NOMO-1 (cell line): ENCODE results near the gene STX18.
A peak's percentile ranks its signal among the peaks of the same experiment; 100 is the strongest.
"Not testable (repeated sequence)": the region's sequence is repeated elsewhere in the genome, so short reads cannot be mapped to it uniquely, and the experiment has no call there.

Experiments
- DNase-seq, 2 experiments: peaks; one replicate each; lab custom pipeline; 2025; ENCODE audit not compliant: unreplicated experiment in 2 of 2; lab: John Stamatoyannopoulos, UW

The STX18 gene

DNA sequence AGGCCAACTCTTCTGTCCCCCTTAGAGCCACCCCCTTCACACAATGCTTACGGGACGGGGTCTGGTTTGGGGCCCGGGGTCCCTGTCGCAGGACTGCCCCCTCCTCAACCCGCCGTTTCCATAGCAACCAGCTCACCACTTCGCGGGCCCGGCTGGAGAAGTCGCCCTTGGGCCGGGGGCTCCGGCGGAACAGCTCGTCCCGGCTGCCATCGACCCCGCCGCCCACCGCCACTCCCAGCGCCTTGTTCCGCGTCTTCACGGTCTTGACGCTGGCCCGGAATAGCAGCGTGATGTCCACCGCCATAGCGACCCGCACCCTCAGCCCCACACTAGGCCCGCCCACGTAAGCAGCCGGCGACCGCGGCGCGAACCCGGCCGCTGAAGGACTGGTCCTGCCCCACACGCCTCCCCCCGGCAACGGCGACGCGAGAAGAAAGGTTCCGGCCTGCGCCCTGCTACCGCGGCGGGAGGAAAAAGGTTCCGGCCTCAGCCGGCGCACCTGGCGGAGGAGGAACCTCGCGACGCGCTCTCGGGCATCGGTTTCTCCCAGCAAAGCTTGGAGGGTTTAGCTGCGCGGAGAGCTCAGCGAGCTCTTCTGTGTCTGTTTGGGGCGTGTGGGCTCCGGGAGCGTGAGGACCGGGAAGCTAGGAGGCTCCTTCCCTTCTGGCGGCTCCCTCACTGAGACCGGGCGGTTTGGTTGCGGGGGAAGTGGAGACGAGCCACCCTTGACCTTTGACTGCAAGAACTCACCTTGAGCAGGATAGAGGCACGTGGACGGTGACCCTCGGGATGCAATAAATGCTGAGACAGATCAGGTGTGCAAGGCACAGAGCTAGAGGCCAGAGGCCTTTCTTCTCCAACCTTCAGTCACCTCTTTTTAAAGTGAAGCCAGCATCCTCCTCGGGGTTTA, at the start of gene STX18:
Gene STX18, minus strand, starts transcription at position 388 of the 910 bp plus-strand sequence. Its CDS starts 84 bp downstream, at position 304.
- DNase-seq, result peak; percentile 76 to 80

DNA sequence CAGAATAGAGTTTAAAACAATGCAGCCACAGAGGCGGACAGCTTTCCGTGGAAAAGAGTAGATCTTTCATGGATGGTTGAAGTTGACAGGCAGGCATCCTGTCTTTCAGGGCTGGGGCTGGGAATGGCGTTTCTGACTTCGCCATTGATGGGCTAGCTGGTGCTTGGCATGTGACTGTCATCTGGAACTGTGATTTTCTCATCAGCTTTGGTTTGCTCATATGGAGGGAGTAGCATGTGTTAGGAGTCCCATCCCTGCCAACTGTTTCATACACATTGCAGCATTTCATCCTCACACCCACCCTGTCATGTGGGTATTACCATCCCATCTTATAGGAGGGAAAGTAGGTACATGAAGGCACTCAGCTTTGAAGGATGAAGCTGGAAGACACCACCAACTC, 49.2 kb upstream of the STX18 start:
- no peak for DNase-seq

DNA sequence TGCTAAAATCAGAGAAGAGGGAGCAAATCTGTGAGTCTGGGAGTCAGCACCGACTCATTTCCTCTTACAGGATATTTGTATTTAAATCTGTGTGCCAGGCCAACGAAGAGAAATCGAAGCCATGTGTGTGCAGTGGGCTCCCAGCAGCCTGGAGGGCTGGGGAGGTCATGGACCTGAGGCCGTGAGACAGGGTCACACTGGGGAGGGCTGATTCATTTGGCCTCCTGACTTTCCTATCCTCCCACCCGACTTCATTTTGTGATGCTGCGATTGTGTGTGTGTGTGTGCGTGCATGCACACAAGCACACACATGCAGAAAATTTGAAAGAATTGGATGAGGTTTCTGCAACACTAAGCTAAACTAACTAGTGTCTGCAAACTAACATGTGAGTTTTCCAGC, 48.7 kb upstream of the STX18 start:
- no peak for DNase-seq

DNA sequence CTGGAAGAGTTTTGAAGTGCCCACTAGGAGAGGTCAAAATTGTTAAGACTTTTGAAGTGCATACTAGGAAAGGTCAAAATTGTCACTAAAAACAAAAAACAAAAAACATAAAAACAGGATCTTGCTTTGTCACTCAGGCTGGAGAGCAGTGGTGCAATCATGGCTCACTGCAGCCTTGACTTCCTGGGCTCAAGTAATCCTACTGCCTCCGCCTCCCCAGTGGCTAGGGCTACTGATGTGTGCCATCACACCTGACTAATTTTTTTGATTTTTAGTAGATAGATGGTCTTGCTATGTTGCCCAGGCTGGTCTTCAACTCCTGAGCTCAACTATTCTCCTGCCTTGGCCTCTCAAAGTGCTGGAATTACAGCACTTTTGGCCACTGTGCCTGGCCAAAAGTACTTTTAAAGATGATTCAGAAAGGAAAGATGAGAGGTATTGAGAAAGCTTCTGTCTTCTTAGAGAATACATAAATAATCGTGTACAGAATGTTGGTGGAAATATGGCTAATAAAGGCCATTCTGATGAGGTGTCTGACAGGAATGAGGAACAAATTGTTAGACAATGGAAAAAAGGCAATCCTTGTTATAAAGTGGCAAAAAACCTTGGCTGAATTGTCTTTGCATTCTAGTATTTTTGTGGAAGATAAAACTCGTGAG, 43.3 kb upstream of the STX18 start:
- DNase-seq, result no peak

GRCh38 chr4:4583606-4584005, 41.8 kb upstream of the STX18 start:
- DNase-seq, result no peak

GRCh38 chr4:4582653-4583052, 40.8 kb upstream of the STX18 start:
- no peak for DNase-seq

GRCh38 chr4:4580494-4580893, 38.6 kb upstream of the STX18 start:
- DNase-seq, result no peak

- DNase-seq, result no peak
Observed at GRCh38 chr4:4578981-4579380, 37.1 kb upstream of the STX18 start.

- DNase-seq, result no peak
Observed at GRCh38 chr4:4577359-4577875, 35.6 kb upstream of the STX18 start.

DNA sequence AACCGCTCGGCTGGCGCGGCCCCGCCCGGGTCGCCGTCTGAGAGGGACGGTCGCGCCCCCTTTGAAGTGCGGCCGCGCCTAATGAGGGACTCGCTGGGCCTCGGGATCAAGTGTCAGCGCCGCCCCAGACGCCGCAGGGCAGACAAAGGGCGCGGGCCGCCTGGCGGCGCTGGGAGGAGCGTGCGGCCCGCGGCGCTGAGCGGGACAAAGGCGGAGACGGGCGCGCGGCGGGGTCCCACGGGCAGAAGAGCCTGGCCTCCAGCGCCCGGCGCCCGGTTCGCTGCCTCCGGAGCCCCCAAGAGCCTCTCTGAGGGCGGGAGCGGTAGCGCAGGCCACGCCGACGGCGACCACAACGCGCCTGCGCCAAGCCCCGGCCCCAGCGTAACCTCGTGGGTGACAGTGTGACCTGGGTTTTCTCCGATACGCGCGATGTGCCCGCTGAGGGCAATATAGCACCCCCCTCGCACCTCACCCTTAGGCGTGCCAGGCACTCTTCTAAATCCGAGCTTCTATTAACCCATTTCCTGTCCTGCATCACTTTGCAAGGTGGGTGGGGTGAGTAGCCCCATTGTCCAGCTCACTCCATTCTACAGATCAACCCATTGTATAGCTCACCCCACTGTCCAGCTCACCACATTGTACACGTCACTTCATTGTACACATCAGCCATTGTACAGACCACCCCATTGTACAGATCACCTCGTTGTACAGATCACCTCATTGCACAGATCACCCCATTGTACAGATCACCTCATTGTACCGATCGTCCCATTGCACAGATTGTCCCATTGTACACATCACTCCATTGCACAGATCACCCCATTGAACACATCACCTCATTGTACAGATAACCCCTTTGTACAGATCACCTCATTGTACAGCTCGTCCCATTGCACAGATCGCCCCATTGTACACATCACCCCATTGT, 33.7 kb upstream of the STX18 start:
- peak; percentile 5 to 50 for DNase-seq

DNA sequence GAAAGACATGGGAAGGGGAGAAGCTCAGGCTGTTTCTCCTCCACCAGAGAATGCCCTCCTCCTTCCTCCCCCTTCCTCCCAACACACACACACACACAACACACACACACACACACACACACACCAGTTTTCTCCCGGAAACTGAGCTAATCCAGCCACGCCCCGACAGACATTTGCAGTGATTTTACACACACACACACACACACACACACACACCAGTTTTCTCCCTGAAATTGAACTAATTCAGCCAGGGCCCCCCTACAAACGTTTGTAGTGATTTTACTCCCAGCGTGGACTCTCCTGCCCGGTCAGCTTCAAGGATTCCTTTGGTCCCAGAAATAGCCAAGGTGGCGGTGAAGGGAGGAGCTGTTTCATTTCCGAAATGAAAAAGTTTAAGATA, 32.9 kb upstream of the STX18 start:
- no peak for DNase-seq

GRCh38 chr4:4574052-4574451, 32.2 kb upstream of the STX18 start:
- no peak for DNase-seq

DNA sequence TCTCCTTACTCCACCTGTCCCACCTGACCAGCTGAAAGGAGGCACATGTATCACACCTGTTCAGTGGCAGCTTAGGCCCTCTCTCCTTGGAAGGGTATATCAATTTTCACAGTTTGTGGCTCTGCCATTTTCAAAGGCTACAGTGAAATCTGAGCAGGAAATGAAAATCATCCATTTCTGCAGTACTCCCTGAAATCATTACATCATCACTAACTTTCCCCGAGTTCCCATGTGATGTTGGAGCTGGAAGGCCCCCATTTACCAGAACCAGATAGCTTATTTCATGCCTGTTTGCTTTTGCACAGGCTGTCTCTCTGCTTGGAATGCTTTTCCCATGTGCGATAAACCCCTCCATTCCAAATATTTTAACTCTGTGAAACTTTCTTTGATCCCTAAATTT, 31.0 kb upstream of the STX18 start:
- no peak for DNase-seq

- DNase-seq, result not testable (repeated sequence)
Observed at GRCh38 chr4:4569861-4570260, 28.0 kb upstream of the STX18 start.

- no peak for DNase-seq
Observed at GRCh38 chr4:4568806-4569427, 27.1 kb upstream of the STX18 start.

DNA sequence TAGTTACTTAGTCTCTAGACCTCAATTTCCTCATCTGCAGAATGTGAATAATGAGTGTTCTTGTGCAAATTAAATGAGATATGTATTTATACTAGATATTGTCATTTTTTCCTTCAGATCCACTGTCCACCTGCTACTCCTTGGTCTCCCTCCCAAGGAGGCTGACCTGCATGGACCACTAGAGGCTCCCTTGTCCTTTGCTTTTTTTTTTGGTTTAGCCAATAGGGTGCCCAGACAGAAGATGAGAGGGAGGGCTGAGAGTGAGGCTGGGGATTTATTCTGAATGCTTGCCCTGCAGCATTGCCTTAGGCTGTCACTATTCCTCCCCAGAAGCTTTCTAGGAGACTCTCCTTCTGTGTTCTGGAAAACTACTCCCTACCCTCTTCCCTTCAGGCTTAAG, 24.5 kb upstream of the STX18 start:
- not testable (repeated sequence) for DNase-seq

GRCh38 chr4:4564522-4564921, 22.7 kb upstream of the STX18 start:
- no peak for DNase-seq

- no peak for DNase-seq
Observed at GRCh38 chr4:4560642-4561041, 18.8 kb upstream of the STX18 start.

DNA sequence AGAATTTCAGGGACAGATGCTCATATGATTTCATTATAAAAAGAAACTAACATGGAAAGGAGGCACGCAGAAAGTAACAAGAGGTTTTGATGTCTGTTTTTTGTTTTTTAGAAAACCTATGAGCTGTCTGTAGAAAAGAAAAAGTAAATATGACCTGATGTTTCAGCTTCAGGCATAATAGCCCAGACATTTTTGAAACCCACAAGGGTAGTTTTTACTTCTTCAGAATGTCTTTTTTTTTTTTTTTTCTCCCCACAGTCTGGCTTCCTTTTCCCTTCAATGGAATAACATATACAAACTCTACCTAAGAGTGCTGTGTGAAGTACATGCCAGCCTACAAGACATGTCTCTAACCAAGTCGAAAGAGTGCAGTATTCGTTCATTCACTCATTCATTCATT, 18.3 kb upstream of the STX18 start:
- DNase-seq, result no peak

DNA sequence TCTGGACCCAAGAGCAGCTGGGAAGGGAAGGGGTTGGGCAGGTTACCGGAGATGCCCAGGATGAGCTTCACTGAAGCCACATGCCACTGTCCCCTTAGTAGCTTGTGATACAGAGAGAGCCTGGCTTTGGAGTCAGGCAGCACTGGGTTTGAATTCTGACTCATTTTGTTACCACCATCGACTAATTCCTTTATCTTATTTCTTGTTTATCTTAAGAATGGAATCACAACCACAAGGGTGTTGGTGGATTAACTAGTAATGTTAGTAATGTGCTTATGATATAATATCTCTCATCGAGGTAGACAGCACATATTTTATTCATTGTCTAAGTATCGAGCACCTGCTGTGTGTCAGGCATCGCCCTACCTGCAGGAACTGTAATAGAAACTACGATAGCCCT, 17.7 kb upstream of the STX18 start:
- no peak for DNase-seq
